ENCODE results near the gene NFKBIA.

Gene NFKBIA

GRCh38 chr14:35391388-35391710 is 13.2 kb downstream of the NFKBIA start:
- Histone ChIP-seq H4K20me1 (ENCODE audit: insufficient read depth) (no peaks in the 10 kb centered on the region), H3K4me1 (ENCODE audit: low read depth, poor library complexity, severe bottlenecking) (no peaks in the 10 kb centered on the region), H3K27ac (no peak overlapping the region), H3K27me3 (ENCODE audit: insufficient read depth, low read depth) (no peaks in the 10 kb centered on the region), H3K36me3 (ENCODE audit: insufficient read depth) (no peaks in the 10 kb centered on the region), H3K9ac (no peak overlapping the region), H3K4me2 (no peak overlapping the region), H2AFZ (ENCODE audit: low read depth) (no peak overlapping the region), H3K79me2 (ENCODE audit: insufficient read depth, low read depth) (no peaks in the 10 kb centered on the region), H3K4me3 (IDR thresholded peaks at IDR 0.05; ENCODE audit: insufficient read depth, low read depth, low read length) (no peak overlapping the region)
- TF ChIP-seq CTCF (conservative IDR thresholded peaks at IDR 0.05; ENCODE audit: low read depth, low read length), result no peak

DNA sequence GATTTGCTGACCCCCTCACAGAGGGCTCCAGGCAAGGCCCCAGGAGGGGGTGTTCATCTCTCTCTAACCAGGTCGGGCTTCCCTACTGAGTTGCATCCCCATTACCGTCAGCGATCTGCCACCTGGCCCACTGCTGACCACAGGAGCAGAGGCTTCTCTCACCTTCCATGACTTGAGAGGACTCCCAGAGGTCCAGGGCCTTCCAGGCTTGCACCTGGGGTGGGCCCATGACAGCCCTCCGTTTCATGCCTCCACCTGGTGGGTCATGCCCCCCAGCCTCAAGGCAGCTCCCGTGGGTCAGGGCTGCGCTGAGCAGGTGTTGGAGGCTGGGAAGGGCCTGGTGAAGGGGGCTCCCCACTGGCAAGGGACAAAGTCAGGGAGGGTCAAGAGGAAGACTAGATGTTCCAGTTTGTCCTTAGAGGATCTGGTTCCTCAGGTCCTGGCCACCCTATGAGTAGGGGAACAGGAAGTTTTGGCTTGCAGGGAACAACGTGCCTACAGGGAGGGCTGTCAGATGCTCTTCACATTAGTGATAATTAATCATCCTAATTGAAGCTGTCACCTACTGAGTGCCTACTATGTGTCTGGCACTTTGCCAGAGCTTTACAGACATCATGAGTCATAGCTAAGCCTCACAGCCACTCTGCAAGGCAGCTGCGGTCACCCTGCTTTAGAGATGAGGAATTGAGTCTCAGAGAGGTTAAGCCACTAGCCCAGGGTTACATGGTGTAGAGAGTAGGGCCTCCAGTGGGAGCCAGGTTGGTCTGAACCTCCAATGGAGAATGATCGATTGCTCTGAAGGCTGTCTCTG is 13.8 kb downstream of the NFKBIA start:
- Histone ChIP-seq H3K36me3 (ENCODE audit: insufficient read depth) (no peaks in the 10 kb centered on the region), H3K79me2 (ENCODE audit: insufficient read depth, low read depth) (no peaks in the 10 kb centered on the region), H2AFZ (ENCODE audit: low read depth) (no peak overlapping the region), H3K4me3 (IDR thresholded peaks at IDR 0.05; ENCODE audit: insufficient read depth, low read depth, low read length) (no peak overlapping the region), H4K20me1 (ENCODE audit: insufficient read depth) (no peaks in the 10 kb centered on the region), H3K4me1 (ENCODE audit: low read depth, poor library complexity, severe bottlenecking) (no peaks in the 10 kb centered on the region), H3K4me2 (no peak overlapping the region), H3K9ac (no peak overlapping the region), H3K27ac (no peak overlapping the region), H3K27me3 (ENCODE audit: insufficient read depth, low read depth) (no peaks in the 10 kb centered on the region)
- TF ChIP-seq CTCF (conservative IDR thresholded peaks at IDR 0.05; ENCODE audit: low read depth, low read length), result no peak

GRCh38 chr14:35389315-35389667 is 15.3 kb downstream of the NFKBIA start:
- no peak for TF ChIP-seq CTCF (conservative IDR thresholded peaks at IDR 0.05; ENCODE audit: low read depth, low read length)
- H3K27ac ChIP-seq, result no peak overlapping the region
- no peak overlapping the region for H3K4me2 ChIP-seq
- H3K4me3 ChIP-seq (IDR thresholded peaks at IDR 0.05; ENCODE audit: insufficient read depth, low read depth, low read length), result no peak overlapping the region
- H3K79me2 ChIP-seq (ENCODE audit: insufficient read depth, low read depth), result no peaks in the 10 kb centered on the region
- no peaks in the 10 kb centered on the region for H3K4me1 ChIP-seq (ENCODE audit: low read depth, poor library complexity, severe bottlenecking)
- no peak overlapping the region for H2AFZ ChIP-seq (ENCODE audit: low read depth)
- H4K20me1 ChIP-seq (ENCODE audit: insufficient read depth), result no peaks in the 10 kb centered on the region
- no peaks in the 10 kb centered on the region for H3K36me3 ChIP-seq (ENCODE audit: insufficient read depth)
- no peaks in the 10 kb centered on the region for H3K27me3 ChIP-seq (ENCODE audit: insufficient read depth, low read depth)
- no peak overlapping the region for H3K9ac ChIP-seq

GRCh38 chr14:35388656-35389314 is 15.8 kb downstream of the NFKBIA start:
- Histone ChIP-seq H2AFZ (ENCODE audit: low read depth) (no peak overlapping the region), H3K4me3 (IDR thresholded peaks at IDR 0.05; ENCODE audit: insufficient read depth, low read depth, low read length) (no peak overlapping the region), H3K4me2 (no peak overlapping the region), H3K79me2 (ENCODE audit: insufficient read depth, low read depth) (no peaks in the 10 kb centered on the region), H4K20me1 (ENCODE audit: insufficient read depth) (no peaks in the 10 kb centered on the region), H3K4me1 (ENCODE audit: low read depth, poor library complexity, severe bottlenecking) (no peaks in the 10 kb centered on the region), H3K27me3 (ENCODE audit: insufficient read depth, low read depth) (no peaks in the 10 kb centered on the region), H3K9ac (no peak overlapping the region), H3K27ac (no peak overlapping the region), H3K36me3 (ENCODE audit: insufficient read depth) (no peaks in the 10 kb centered on the region)
- no peak for TF ChIP-seq CTCF (conservative IDR thresholded peaks at IDR 0.05; ENCODE audit: low read depth, low read length)

All from KMS-11 (cell line).